Neural progenitor cell (in vitro differentiated cells): Measurements from ENCODE around the gene ACYP2. TPM values are rescaled to one million over a fixed set of nuclear protein-coding genes. Genes with fewer than 3 reads are reported as not detected.

Experiments used
- DNase-seq: peaks from one replicate; pipeline ENCODE4 v3.0.0-alpha.2; 2016; ENCODE audit warnings: low spot score
- H2AFZ ChIP-seq: fragments of 200-600 bp; sonication (generic); replicated peaks from 2 replicates; pipeline ENCODE4 v1.6.1; 2016; ENCODE audit warnings: antibody characterized with exemption
- H3F3A ChIP-seq: fragments of 200-600 bp; sonication (generic); 2 replicates; pipeline ENCODE4 v1.6.1; 2016; ENCODE audit warnings: antibody characterized with exemption, low read depth
- H3K27ac ChIP-seq: fragments of 200-600 bp; sonication (generic); 2 replicates; pipeline ENCODE4 v1.5.1; 2016; ENCODE audit warnings: mild to moderate bottlenecking
- H3K27me3 ChIP-seq: fragments of 200-600 bp; sonication (generic); 2 replicates; pipeline ENCODE4 v1.6.1; 2016; ENCODE audit warnings: mild to moderate bottlenecking, moderate library complexity
- H3K36me3 ChIP-seq: fragments of 200-600 bp; sonication (generic); 2 replicates; pipeline ENCODE4 v1.5.1; 2016
- H3K4me1 ChIP-seq: fragments of 200-600 bp; sonication (generic); 2 replicates; pipeline ENCODE4 v1.6.1; 2016; ENCODE audit warnings: mixed run types
- H3K4me2 ChIP-seq: fragments of 200-600 bp; sonication (generic); 2 replicates; pipeline ENCODE4 v1.6.1; 2016
- H3K4me3 ChIP-seq: fragments of 200-600 bp; sonication (generic); 2 replicates; pipeline ENCODE4 v1.5.1; 2016
- H3K79me2 ChIP-seq: fragments of 200-600 bp; sonication (generic); 2 replicates; pipeline ENCODE4 v1.6.1; 2016; ENCODE audit warnings: low read depth
- H3K9ac ChIP-seq: fragments of 200-600 bp; sonication (generic); 2 replicates; pipeline ENCODE4 v1.6.1; 2016
- H3K9me3 ChIP-seq: fragments of 200-600 bp; sonication (generic); 2 replicates; pipeline ENCODE4 v1.5.1; 2016; ENCODE audit warnings: low read depth
- H4K20me1 ChIP-seq: fragments of 200-600 bp; sonication (generic); 2 replicates; pipeline ENCODE4 v1.6.1; 2016; ENCODE audit warnings: low read depth
- H3K27ac Mint-ChIP-seq: 3 replicates; pipeline ENCODE4 v1.8.0; 2021; ENCODE audit warnings: mixed read lengths
- H3K27me3 Mint-ChIP-seq: 2 replicates; pipeline ENCODE4 v1.8.0; 2022; ENCODE audit warnings: low read depth, mild to moderate bottlenecking, inconsistent platforms, moderate library complexity, mixed read lengths; ENCODE audit not compliant: insufficient read depth
- H3K36me3 Mint-ChIP-seq: 3 replicates; pipeline ENCODE4 v1.8.0; 2021; ENCODE audit warnings: mixed read lengths
- H3K4me1 Mint-ChIP-seq: 3 replicates; pipeline ENCODE4 v1.8.0; 2021; ENCODE audit warnings: mixed read lengths
- H3K4me3 Mint-ChIP-seq: 3 replicates; pipeline ENCODE4 v1.8.0; 2021; ENCODE audit warnings: mild to moderate bottlenecking, moderate library complexity, mixed read lengths
- H3K9me3 Mint-ChIP-seq: 3 replicates; pipeline ENCODE4 v1.8.0; 2020; ENCODE audit warnings: mixed read lengths
- CTCF ChIP-seq: fragments of 200-600 bp; sonication (generic); IDR thresholded peaks from 2 replicates; pipeline ENCODE4 v1.5.1; 2017; ENCODE audit warnings: antibody characterized with exemption, mild to moderate bottlenecking
- EZH2 ChIP-seq: fragments of 200-600 bp; sonication (generic); IDR thresholded peaks from 2 replicates; pipeline ENCODE4 v1.6.1; 2017; ENCODE audit warnings: antibody characterized with exemption, mild to moderate bottlenecking, moderate library complexity
- EZH2phosphoT487 ChIP-seq: fragments of 200-600 bp; sonication (generic); IDR thresholded peaks from 2 replicates; pipeline ENCODE4 v1.6.1; 2017; ENCODE audit warnings: antibody characterized with exemption
- total RNA-seq: library from RNA; depleted of rRNA; stranded (reverse); fragments of >200 nt; gene quantifications from 2 replicates; pipeline ENCODE4 v1.2.3, GENCODE V29; 2015; ENCODE audit warnings: low replicate concordance

ACYP2 gene
- total RNA-seq, 1 donor from 2014 or later = 9.7 TPM

- H3K36me3 ChIP-seq = no peaks in the 10 kb centered on the region
- no peaks in the 10 kb centered on the region for H3F3A ChIP-seq
- Mint-ChIP-seq H3K27me3 (peaks cover 3% of the 10 kb centered on the region), H3K4me3 (no peak overlapping the region), H3K9me3 (peaks cover 12% of the 10 kb centered on the region), H3K4me1 (peaks cover 14% of the 10 kb centered on the region), H3K36me3 (peaks cover 5% of the 10 kb centered on the region), H3K27ac (no peak overlapping the region)
- H3K27ac ChIP-seq = no peak overlapping the region
- H2AFZ ChIP-seq = no peak overlapping the region
- no peak overlapping the region for H3K4me2 ChIP-seq
- H3K4me1 ChIP-seq = peaks cover 6% of the 10 kb centered on the region
- H4K20me1 ChIP-seq = no peaks in the 10 kb centered on the region
- no peak overlapping the region for H3K4me3 ChIP-seq
- no peaks in the 10 kb centered on the region for H3K79me2 ChIP-seq
- TF ChIP-seq CTCF = no peak
- TF ChIP-seq EZH2phosphoT487 = no peak
- no peak for TF ChIP-seq EZH2
- H3K9ac ChIP-seq = no peak overlapping the region
- no peak for DNase-seq
- H3K9me3 ChIP-seq = no peaks in the 10 kb centered on the region
- no peaks in the 10 kb centered on the region for H3K27me3 ChIP-seq
Observed at GRCh38 chr2:54212456-54212855, 97.0 kb downstream of the ACYP2 start.

- no peaks in the 10 kb centered on the region for H3K79me2 ChIP-seq
- DNase-seq = no peak
- H3K27me3 ChIP-seq = no peaks in the 10 kb centered on the region
- peaks cover 5% of the 10 kb centered on the region for H3K36me3 Mint-ChIP-seq
- H3K36me3 ChIP-seq = no peaks in the 10 kb centered on the region
- H3K9me3 Mint-ChIP-seq = peaks cover 12% of the 10 kb centered on the region
- no peak overlapping the region for H3K27ac Mint-ChIP-seq
- no peak overlapping the region for H3K4me3 ChIP-seq
- H3K4me3 Mint-ChIP-seq = no peak overlapping the region
- peaks cover 6% of the 10 kb centered on the region for H3K4me1 ChIP-seq
- no peaks in the 10 kb centered on the region for H4K20me1 ChIP-seq
- no peak overlapping the region for H3K4me2 ChIP-seq
- H3F3A ChIP-seq = no peaks in the 10 kb centered on the region
- peaks cover 4% of the 10 kb centered on the region for H3K27me3 Mint-ChIP-seq
- no peak for TF ChIP-seq EZH2
- TF ChIP-seq EZH2phosphoT487 = no peak
- TF ChIP-seq CTCF = no peak
- H3K27ac ChIP-seq = no peak overlapping the region
- no peaks in the 10 kb centered on the region for H3K9me3 ChIP-seq
- H2AFZ ChIP-seq = no peak overlapping the region
- no peak overlapping the region for H3K9ac ChIP-seq
- H3K4me1 Mint-ChIP-seq = peaks cover 8% of the 10 kb centered on the region
Observed at GRCh38 chr2:54213082-54213481, 97.7 kb downstream of the ACYP2 start.

GRCh38 chr2:54224997-54225396 is 109.6 kb downstream of the ACYP2 start:
- H3K27ac Mint-ChIP-seq = no peak overlapping the region

More at GRCh38 chr2:54224997-54225396, 109.6 kb downstream of the ACYP2 start:
- Histone ChIP-seq H2AFZ (no peak overlapping the region), H4K20me1 (no peaks in the 10 kb centered on the region), H3K36me3 (no peaks in the 10 kb centered on the region), H3K9ac (no peak overlapping the region), H3K9me3 (no peaks in the 10 kb centered on the region), H3K4me1 (peaks cover 6% of the 10 kb centered on the region), H3K27ac (no peak overlapping the region), H3F3A (no peaks in the 10 kb centered on the region), H3K79me2 (no peaks in the 10 kb centered on the region), H3K27me3 (no peaks in the 10 kb centered on the region), H3K4me2 (no peak overlapping the region), H3K4me3 (no peak overlapping the region)
- no peaks in the 10 kb centered on the region for H3K9me3 Mint-ChIP-seq
- DNase-seq = no peak
- TF ChIP-seq CTCF (no peak), EZH2phosphoT487 (no peak), EZH2 (no peak)
- peaks cover 2% of the 10 kb centered on the region for H3K27me3 Mint-ChIP-seq
- H3K36me3 Mint-ChIP-seq = no peaks in the 10 kb centered on the region
- no peak overlapping the region for H3K4me3 Mint-ChIP-seq
- H3K4me1 Mint-ChIP-seq = no peaks in the 10 kb centered on the region
